ENCODE data around the gene SP3.

- TF ChIP-seq, protein P1, sequence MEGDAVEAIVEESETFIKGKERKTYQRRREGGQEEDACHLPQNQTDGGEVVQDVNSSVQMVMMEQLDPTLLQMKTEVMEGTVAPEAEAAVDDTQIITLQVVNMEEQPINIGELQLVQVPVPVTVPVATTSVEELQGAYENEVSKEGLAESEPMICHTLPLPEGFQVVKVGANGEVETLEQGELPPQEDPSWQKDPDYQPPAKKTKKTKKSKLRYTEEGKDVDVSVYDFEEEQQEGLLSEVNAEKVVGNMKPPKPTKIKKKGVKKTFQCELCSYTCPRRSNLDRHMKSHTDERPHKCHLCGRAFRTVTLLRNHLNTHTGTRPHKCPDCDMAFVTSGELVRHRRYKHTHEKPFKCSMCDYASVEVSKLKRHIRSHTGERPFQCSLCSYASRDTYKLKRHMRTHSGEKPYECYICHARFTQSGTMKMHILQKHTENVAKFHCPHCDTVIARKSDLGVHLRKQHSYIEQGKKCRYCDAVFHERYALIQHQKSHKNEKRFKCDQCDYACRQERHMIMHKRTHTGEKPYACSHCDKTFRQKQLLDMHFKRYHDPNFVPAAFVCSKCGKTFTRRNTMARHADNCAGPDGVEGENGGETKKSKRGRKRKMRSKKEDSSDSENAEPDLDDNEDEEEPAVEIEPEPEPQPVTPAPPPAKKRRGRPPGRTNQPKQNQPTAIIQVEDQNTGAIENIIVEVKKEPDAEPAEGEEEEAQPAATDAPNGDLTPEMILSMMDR (IDR thresholded peaks at IDR 0.05): no peak
- no peak for TF ChIP-seq POLR2A (IDR thresholded peaks at IDR 0.05)
Measured at GRCh38 chr2:174011796-174012195, 46.6 kb upstream of the SP3 start.
